Measurements from ENCODE around the gene MYF5. TPM values are rescaled to one million over a fixed set of nuclear protein-coding genes. Genes with fewer than 3 reads are reported as not detected.

The MYF5 gene
- not detected for total RNA-seq

DNA sequence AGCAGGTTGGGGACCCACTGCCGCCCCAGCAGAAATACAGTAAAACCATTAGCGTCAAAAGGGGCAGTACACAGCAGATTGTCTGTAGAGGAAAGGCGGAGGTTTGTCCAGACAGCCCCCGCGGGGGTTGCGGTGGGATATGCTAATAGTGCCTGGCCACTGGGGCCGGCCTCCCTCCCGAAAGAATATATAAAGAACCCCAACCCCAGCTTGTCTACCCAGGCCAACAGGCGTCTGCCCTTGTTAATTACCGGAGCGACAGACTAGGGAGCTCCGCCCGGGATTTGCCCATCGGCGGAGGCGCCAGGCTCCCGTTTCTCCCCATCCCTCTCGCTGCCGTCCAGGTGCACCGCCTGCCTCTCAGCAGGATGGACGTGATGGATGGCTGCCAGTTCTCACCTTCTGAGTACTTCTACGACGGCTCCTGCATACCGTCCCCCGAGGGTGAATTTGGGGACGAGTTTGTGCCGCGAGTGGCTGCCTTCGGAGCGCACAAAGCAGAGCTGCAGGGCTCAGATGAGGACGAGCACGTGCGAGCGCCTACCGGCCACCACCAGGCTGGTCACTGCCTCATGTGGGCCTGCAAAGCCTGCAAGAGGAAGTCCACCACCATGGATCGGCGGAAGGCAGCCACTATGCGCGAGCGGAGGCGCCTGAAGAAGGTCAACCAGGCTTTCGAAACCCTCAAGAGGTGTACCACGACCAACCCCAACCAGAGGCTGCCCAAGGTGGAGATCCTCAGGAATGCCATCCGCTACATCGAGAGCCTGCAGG is at the start of gene MYF5:
MYF5 (plus strand) TSS at position 217 of the 774 bp plus-strand sequence; CDS start at position 369, 152 bp downstream.

DNA sequence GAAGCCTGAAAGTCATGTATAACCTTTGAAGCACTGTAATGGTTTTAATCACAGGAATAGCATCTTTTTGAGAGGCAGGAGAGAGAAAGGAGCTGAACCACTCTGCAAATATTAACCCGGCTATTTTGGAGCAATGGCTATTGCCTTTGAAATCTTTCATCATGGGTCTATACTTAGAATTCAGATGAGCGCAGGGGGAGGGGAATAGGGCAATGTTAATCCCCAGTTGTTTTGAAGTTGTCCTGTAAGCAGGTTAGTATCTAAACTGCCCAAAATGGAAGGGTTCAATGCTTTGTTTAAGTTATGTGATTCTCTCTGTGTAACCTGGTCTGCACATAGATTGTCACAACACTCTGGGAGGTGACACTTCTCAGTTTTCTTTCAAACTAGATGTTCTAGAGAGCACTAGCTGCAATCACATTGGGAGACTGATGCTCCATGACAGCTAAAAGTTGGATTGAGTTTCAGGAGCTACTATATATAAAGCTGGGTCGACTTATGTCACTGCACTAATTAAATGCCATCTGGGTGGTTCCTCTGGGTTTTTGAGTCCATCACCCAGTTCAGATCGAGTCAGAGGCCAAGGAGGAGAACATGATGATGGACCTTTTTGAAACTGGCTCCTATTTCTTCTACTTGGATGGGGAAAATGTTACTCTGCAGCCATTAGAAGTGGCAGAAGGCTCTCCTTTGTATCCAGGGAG is 9.4 kb upstream of the MYF5 start, which contains the start of gene MYF6:
MYF6 (plus strand) TSS at position 509 of the 704 bp plus-strand sequence; CDS start at position 595, 86 bp downstream.

Other genes starting within 250 kb of the MYF5 start
- 0.92 TPM for gene MYF6, start 9.3 kb upstream of the MYF5 start, total RNA-seq
- 60.0 TPM for gene LIN7A, start 221.0 kb downstream of the MYF5 start, total RNA-seq